Amygdala (tissue), 56 donors: ENCODE measurements around the gene CNTNAP5.

Experiments used
- DNase-seq, 56 donors: peaks; one replicate each; lab custom pipeline; 2025; lab: John Stamatoyannopoulos, UW

Gene CNTNAP5

DNA sequence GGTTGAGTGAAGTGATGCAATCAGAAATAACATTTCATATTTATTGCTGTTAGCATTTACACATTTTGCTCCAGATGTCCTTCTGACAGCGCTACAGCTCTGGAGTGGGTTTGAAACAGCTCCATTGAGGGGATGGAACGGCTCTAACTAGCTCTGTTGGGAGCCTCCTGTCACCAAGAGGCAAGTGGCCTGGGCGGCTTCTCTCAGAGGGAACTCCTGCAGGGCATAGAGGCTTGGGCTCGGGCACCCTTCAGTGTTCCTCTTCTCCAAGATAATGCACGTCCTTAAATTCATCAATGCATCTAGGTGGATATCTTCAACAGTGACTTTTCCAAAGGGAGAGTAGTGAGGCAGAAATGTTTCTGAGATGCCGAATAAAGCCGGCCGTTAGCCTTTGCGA, 122.5 kb downstream of the CNTNAP5 start:
- no peak for DNase-seq

- no peak for DNase-seq
Measured at GRCh38 chr2:124149571-124149970, 124.5 kb downstream of the CNTNAP5 start.

- no peak for DNase-seq
Measured at GRCh38 chr2:124151691-124152090, 126.6 kb downstream of the CNTNAP5 start.

DNA sequence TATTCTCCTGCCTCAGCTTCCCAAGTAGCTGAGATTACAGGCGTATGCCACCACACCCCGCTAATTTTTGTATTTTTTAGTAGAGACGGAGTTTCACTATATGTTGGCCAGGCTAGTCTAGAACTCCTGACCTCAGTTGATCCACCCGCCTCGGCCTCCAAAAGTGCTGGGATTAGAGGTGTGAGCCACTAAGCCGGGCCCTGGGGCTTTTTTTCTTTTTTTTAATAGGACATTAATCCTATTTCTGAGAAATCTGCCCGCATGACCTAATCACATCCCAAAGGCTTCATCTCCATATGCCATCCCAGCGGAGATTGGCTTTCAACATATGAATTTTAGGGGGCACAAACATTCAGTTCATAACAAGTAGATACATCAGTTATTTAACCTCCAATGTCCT, 128.6 kb downstream of the CNTNAP5 start:
- no peak for DNase-seq

DNA sequence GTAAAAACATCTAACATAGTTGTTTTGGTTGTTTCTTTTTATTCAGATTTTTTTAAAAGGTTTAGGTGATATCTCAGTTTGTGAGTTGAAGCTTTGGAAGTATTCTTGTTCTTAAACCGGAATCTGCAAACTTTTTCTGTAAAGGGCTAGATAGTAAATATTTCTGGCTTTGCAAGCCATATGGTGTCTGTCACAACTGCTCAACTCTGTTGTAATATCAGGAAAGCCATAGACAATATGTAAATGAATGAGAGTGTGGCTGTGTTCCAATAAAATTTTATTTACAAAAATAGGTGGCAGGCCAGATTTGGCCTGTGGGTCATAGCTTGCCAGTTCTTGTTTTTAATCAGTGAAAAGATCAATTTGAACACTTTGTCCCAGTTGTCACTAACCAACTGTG, 134.1 kb downstream of the CNTNAP5 start:
- DNase-seq: no peak

DNA sequence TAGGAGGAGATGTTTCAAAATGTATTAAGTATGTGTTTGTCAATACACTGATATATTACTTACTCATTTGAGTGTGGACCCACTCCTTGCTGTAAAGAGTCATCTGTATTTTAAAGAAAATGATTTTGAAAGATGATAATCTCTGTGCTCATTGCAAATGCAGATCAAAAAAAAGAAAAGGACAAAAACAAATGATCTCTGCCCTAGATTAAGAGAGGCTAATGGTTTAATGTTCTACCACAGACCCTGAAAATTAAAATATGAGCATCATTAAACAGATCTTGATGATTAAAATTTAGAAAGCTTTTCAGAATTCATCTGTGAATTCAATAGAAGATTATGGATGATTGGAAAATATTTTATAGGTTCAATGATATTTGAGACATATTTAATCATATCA, 136.5 kb downstream of the CNTNAP5 start:
- DNase-seq: no peak

DNA sequence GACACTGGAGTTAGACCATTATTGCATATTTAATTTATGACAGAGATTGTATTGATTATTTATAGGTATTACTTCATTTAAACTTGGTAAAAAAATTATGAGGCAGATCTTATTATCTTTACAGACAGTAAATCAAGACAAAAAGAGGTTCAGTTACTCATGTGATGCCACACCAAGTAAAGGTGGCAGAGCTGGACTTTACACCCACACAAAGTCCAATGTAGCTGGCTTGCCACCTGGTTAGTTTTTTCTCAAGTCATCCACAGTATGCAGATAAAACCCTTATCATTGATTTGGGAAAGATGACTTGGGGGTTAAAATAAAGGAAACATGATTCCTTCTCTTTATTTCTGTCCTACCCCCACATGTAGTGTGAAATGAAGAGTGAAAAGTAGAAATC, 137.2 kb downstream of the CNTNAP5 start:
- no peak for DNase-seq

DNA sequence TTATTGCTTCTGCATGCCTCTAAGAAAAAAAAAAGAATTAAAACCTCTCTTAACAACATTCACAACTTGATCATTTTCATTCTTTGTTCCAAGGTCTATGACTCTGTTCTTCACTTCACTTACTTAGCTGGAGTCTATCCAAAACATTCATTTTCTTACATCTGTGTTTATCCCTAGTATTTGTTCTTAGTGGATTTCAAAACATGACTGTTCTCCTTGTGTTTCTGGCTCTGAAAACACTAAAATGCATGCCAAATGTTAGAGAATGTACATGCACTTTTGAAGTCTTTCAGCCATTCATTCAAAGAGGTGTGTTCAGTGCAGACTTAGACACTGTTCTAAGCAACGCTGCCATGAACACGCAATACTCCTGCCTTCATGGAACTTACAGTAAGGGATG, 138.8 kb downstream of the CNTNAP5 start:
- no peak for DNase-seq

GRCh38 chr2:124165698-124166097, 140.6 kb downstream of the CNTNAP5 start:
- peak in 3 of 56 donors; percentile 5 to 11 (median 8) for DNase-seq

DNA sequence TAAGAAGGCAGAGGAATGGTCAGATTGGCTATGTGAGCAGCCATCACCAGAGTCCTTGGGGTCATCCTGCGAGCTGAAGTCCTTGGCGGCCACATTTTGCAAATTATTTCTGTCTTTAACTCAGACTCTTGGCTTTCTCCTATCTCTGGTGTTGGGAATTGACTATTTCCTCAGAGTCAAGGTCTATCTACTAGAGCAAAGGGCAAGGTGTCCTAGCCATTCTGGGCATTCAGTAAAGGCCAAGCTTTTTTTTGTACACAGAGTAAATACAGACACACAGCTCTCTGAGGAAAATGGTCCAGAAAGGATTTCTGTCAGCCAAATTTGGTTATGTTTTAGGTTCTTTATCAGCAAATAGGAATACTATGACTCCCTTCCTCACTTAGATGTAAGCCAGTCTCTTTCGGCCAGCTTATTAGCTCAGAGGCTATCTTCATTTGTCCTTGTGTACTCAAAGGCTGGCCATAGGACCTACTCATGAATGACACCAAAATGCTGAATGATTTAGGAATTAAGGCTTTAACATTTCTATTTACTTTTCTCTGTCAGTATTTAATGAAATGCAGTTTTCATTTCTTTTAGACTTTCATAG, 146.5 kb downstream of the CNTNAP5 start:
- no peak for DNase-seq

- DNase-seq: no peak
Measured at GRCh38 chr2:124178719-124179118, 153.6 kb downstream of the CNTNAP5 start.

GRCh38 chr2:124180635-124181034, 155.5 kb downstream of the CNTNAP5 start:
- DNase-seq: no peak

DNA sequence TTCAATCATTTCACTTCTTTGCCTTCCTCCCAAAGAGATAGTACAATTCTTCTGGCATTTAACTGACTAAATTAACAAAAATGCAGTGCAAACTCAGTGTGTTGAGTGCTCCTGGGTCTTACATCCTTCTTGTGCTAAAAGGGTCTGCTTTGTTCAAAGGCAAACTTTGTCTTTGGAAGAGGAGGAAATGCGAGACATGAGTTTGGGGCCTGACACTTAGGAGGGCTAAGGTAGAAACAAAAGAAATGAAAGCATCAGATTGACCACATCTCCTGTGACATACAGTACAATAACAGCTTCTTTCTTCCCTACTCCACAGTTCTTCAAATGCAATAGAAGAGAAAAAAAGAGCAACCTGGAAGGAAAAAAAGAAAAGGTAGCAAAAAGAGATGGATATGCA, 161.7 kb downstream of the CNTNAP5 start:
- no peak for DNase-seq

GRCh38 chr2:124187948-124188347, 162.9 kb downstream of the CNTNAP5 start:
- DNase-seq: no peak

DNA sequence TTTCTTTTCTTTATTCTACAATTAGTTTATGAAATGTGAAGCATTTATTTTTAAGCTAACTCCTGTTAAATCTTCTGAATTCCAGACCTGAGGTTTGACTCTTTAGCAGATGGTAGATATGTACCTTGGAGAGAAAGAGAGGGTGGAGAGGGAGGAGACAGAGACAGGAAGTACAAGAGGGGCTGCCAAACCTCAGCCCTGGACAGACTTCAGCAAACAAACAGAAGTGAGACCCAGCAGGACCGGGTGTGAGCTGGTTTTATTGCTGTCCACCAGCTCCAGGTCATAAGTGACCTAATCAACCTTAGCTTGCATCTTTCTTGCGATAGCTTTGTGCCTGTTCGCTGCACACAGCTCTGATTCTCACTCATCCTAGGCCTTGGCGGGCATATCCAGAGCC, 168.6 kb downstream of the CNTNAP5 start:
- no peak for DNase-seq

GRCh38 chr2:124201713-124202112, 176.6 kb downstream of the CNTNAP5 start:
- DNase-seq: no peak

- no peak for DNase-seq
Measured at GRCh38 chr2:124209441-124209840, 184.4 kb downstream of the CNTNAP5 start.

DNA sequence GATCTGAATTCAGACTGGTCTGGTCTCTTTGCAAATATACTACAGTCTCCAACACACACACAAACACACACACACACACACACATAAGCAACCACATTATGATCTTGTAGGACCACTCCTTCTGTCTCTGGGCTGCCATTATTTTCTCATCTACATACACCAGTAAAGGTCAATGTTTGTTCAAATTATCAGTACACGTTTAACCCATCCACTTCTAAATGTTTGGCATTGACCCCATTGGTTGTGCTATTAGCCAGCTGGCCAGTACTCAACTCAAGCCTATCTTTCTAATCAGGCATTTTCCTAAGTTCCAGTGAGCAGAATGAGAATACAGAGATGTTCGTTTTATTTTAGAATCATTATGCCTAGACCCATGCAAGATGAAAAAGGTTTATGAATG, 186.4 kb downstream of the CNTNAP5 start:
- DNase-seq: no peak

- no peak for DNase-seq
Measured at GRCh38 chr2:124213977-124214587, 189.0 kb downstream of the CNTNAP5 start.

DNA sequence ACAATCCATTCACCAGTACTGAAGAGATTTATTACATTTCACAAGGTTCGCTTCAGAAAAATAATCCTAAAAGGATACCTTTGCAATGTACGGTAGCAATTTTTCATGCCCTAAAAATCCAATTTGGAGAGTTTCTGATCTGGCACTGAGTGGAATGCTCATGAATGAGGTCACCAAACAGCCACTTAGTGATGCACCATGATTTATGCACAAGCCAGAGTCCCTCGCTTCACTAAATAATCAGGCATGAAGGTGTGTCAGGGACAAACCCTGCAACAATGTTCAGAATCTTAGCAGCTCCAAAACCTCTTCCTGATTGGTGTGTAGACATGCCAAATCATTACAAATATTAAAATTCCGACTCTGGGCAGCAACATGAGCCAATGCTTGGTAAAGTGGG, 221.1 kb downstream of the CNTNAP5 start:
- no peak for DNase-seq

DNA sequence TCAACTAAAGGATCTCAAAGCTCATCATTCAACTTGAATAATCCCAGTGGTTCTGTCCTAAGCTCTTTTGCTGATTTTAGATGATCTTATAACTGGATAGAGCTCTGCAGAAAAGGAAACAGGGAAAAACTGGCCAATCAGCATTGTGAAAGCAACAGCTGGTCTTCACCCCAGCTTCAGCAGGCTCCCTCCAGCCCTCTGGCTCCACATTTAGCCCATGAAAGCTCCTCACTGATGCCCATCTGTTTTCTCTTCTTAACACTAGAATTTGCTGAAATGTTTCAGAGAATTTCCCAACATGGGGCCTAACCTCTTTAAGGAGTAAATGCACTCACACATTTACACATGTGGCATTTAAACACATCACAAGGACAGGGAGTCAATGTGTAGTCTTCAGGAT, 223.3 kb downstream of the CNTNAP5 start:
- DNase-seq: no peak

GRCh38 chr2:124250433-124250832, 225.3 kb downstream of the CNTNAP5 start:
- no peak for DNase-seq

DNA sequence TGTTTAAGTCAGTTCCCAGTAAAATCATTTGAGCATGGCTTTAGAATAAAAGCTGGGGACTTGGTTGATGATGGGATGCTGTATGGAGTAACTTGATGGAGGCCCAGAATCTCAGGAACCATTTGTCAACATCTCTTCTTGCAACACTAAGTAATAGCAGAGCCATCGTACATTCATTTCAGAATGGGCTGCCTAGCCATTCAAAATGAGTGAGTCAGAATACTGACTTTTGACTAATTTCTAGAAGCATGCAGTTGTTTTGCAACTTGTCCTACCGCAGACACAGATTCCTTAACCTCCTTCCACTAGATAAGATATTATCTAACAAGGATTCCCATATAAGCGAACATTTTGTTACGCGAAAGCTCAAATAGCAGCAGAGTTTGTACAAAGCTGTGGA, 229.5 kb downstream of the CNTNAP5 start:
- DNase-seq: no peak
